ENCODE results near the gene RBPJ.
"Not testable (repeated sequence)": the region's sequence is repeated elsewhere in the genome, so short reads cannot be mapped to it uniquely, and the experiment has no call there.

RBPJ gene

DNA sequence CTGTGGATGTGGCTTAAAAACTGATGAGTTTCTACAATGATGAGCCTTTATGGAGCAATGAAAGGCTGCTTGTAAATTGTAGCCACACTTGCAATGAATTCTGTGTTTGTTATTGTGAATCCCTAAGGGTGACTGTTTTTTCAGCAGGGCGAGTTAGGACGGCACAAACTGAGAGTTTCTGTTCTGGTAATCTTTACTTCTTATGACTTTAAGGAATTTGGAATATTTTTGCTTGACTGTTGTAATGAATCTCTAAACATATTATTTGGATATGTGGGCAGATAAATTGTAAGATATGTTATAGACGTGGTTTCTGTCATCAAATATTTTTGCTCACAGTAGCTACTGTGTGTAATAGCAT is 22.2 kb downstream of the RBPJ start:
- no peak for DNase-seq

DNA sequence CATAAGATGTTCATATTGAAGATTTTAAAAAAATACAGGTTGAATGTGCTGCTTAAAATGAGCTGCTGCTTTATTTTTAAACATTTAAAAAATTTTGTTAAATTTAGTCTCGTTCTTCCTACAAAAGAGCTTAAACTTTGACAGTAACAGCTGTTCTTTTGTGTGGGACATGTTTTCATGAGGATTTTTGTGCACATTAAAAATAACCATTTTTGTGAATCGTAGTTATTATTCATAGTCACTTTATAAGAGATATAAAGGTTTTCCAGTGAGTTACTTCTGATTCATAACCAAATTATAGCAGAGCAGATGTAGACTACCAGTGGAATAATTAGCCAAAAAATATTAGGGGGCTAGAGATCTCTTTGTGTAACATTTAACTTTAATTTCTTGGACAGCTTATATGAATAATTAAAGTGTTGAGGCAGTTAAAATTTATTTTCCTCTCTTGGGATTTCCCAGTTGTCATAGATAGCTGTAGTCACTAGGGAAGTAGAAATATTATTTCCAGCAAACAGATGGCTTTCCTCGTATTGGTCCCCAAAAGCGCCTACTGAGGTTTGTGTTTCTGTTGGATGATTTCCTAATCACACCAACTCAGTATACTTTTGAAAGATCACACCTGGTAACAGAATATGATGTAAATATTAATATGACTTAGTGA is 24.2 kb downstream of the RBPJ start:
- no peak for DNase-seq

DNA sequence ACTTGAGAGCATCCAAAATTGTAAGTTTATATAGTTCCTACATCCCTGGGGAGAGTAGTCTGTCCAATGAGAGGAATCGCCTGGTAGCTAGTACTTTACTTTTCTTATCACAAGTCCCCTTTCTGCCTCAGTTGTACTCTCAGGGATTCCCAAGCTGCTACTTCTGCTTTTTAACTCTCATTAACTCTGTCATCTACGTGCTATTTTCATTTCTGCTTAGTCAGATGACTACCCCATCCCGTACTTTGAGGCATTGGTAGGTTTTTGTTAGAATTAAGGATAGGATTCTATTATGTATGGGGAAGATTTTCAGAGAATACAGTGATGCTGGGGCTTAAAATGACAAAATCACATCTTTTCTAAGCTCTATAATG is 24.7 kb downstream of the RBPJ start:
- no peak for DNase-seq

DNA sequence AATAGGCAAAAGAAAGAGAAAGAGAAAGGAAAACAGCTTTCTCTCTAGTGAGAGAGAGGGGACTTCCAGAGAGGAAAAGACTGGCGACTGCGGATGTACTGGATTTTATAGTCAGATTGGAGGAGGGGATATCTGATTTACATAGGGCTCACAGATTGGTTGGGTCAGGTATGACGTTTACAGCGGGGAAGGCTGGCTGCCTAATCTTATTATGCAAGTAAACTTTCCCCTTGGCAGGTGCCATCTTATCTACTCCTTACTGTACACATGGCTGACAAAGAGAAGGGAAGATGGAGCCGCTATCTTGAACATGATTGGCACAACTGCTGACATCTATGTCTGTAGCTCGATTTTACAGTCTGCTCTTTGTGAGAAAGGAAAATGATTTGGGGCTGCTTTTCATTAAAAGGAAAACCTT is 25.4 kb downstream of the RBPJ start:
- no peak for DNase-seq

DNA sequence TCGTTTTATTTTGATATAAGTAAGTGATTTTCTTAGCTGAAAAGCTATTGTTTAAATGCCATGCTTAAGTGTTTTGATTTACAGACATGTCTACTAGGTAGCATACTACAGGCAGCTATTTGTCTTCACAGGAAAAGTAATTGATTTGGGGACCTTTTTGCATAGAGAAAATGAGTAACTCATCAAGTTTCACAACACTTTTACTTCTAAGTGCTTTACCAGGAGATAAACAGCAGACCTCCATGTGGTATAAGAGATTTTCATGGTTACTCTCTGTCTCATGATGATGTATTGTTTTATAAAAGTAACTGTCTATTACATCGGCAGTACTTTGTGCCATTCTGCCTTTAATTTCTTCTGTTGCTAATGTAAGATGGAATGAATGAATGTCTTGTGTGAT is 28.7 kb downstream of the RBPJ start:
- no peak for DNase-seq

DNA sequence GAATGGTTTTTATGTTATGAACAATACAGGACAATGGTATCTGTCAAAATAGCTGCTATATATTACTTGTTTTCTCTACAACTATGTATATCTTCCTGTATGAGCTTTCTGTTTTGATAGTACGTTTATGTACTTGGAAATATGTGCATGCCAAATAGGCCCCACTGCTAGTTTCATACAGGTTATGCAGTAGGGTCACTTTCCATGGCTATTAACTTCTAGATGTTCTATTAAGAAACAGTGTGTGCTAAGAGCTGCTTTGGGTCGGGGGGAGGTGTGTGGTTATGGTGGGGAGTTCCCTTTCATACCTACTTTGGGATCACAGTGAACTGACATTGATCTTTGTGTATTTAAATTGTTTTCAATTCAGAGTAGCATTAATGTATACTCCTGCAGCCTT is 30.9 kb downstream of the RBPJ start:
- DNase-seq: no peak

DNA sequence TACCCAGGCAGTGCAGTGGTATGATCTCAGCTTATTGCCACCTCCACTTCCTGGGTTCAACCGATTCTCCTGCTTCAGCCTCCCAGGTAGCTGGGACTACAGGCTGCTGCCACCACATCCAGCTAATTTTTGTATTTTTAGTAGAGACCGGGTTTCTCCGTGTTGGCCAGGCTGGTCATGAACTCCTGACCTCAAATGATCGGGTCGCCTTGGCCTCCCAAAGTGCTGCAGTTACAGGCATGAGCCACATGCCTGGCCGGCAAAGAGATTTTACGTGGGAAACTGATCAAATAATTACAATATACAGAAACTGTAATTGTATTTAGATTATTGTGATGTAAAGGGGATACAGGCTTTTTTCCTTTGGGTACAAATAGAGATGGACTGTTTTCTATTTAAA is 33.7 kb downstream of the RBPJ start:
- DNase-seq: no peak

DNA sequence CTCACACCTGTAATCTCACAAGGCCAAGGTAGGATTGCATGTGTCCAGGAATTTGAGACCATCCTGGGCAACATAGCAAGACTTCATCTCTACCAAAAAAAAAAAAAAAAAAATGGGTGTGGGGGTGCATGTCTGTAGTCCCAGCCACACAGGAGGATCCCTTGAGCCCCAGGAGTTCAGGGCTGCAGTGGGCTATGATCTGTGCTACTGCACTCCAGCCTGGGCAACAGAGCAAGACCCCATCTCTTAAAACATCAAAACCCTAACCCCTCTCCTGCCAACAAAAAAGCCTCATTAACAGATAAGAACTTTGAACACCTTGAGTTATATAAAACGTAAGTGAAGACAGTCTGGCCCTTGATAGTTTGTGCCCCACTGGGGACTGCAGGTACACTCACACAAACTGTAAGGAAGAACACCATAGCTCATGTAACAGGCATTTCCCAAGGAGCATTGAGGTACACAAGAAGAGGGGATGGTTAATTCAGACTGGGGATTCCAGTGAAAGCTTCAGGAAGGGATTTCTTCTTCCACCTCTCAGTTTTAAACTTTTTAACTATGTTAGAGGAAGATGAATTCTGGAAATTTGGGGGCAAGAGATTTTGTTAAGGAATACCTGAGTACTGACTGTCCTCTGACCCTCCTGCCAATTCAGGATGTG is 34.7 kb downstream of the RBPJ start:
- no peak for DNase-seq

DNA sequence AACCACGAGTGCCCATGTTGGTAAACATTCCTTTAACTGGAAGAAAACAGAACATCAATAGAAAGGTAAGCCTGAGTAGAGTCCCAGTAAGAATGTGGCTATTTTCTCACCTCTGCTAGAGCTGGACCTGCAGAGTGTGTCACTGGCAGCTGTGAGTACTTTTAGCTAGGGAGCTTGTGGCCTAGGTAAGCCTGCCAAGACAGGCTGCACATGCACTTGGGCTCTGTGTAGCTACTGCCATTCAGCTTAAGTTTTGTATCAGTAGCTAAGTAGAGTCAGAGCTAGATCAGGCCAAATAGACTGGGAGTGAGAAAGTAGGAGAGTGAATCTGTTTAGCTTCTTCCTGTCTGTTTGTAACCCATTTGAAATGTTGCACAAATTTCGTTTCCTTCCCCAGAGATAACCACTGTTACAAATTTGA is 35.3 kb downstream of the RBPJ start:
- DNase-seq: no peak

DNA sequence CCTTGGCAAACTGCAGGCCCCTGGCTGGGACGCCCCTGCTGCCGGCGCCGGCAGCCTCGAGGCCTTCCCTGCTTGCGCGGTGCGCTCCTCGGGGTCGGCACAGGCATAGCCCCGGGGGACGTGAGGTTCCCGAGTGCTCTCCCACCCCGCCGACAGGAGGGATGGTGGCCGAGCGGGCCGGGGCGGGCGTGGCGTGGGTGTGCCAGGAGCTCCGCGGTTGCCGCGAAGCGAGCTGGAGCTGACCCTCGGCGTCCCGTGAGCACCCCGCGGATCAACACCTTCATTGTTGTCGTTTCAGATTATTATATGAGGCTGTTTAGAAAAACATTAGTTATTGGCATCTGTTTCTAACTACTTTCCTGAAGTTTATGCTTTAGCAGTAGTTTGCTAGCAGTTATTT is 38.7 kb downstream of the RBPJ start:
- DNase-seq: not testable (repeated sequence)

DNA sequence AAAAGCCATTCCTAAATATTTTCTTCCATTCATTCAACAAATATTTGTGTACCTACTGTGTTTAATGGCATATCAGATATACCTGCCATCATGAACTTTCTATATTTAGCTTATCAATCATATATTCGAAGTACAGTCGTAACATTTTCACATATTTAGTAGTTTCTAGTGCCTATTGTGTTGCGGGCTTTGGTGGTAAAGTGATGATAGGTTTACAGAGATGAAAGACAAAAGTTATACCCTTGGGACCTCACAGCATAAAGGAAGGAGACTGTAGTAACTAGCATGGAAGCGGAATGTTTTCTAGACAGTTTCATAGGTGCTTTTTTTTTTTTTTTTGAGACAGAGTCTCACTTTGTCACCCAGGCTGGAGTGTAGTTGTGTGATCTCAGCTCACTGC is 39.5 kb downstream of the RBPJ start:
- no peak for DNase-seq

DNA sequence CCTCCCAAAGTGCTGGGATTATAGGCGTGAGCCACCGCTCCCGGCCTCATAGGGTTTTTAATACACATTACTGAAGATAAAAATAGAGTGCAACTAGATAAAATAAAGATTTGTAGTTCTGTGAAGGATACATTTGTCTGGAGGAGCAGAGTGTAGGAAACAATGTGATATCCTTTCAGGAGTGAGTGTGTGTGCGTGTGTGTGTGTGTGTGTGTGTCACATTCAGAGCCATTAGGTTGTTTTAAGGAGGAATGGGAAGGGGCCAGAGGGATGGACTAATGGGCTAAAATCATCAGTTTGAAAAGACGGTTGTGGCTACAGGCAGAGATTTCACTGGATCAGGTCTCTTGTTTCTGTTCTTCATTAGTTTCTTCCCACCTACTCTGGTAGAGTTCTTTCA is 40.0 kb downstream of the RBPJ start:
- no peak for DNase-seq

DNA sequence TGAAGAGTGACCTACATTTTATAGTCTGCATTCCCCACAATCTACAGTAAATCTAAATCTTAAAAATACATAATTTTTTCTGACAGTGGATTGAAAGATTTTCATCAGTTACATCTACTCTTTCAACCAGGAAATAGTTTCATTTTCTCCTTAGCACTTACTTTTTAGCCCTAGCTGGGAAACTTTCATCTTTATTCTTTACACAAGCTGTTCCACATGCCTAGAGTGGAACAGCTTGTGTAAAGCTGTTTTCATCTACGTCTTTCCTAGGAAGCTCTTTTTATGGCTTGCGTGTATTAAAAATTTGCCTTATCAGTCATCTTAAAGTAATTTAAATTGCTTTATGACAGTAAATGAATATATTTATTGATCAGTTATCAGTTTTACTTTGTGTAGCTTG is 40.5 kb downstream of the RBPJ start:
- DNase-seq: no peak

DNA sequence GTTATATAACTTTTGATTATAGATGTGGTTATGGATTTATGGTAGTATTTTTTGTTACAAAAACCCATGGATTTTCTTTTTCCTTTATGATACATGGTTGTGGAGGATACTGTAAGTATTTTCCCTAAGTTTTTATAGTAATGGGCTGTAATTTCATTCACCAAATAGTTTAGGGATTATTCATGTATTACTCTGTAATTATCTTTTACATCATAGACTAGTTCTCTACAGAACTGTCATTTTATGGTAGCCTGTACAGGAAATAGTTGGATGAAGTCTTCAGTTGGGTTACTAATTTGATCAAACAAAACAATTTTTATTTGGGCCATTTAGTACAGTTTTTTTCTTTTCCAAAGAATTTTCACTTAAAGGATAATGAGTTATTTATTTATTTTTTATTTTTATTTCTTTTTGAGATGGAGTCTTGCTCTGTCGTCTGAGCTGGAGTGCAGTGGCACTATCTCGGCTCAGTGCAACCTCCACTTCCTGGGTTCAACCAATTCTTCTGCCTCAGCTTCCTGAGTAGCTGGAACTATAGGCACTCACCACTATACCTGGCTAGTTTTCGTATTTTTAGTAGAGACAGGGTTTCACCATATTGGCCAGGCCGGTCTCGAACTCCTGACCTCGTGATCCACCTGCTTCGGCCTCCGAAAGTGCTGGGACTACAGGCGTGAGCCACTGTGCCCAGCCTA is 42.1 kb downstream of the RBPJ start:
- DNase-seq: no peak

DNA sequence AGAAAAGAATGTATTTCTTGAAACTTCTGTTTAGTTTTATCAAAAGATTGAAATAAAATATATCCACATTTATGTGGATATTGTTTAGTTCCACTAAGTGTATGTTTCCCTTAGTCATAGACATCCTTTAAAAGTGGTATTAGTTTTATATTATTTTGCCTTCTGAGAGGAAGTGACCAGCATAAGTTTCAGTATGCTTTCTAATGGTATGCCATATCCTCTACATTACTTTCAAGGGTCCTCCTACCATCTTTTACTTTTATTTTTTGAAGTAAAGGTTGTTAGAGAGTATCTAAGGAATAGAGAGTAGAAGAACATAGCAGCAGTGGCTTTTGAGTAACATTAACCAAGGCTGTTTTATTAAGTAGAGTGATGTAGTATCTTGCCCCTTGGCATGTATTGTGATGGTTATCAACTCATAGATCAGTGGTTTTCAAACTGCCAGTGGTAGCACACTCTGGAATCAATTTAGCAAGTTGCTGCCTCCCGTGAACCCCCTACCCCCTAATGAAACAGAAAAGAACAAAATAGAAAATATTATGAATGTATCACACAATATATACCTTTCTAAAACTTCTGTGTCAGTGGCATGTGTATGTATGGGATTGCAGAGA is 44.8 kb downstream of the RBPJ start:
- no peak for DNase-seq

DNA sequence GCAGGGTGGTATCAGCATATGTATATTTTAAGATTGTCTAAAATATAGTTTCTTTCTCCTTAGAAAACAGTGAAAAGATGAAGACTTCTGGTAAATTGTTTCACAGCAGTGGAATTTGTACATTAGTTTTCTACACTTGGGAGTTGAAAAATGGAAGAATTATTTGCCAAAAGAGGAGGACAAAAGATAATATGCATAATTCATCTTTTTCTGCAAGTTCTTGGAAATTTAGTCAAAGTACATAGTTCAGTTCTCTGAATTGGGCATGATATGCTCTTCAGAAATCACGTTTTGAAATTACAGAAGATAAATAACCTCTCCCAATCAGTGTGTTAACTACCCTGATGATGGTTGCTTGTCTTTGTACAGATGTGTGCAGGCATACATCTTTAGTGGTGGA is 47.0 kb downstream of the RBPJ start:
- DNase-seq: no peak

DNA sequence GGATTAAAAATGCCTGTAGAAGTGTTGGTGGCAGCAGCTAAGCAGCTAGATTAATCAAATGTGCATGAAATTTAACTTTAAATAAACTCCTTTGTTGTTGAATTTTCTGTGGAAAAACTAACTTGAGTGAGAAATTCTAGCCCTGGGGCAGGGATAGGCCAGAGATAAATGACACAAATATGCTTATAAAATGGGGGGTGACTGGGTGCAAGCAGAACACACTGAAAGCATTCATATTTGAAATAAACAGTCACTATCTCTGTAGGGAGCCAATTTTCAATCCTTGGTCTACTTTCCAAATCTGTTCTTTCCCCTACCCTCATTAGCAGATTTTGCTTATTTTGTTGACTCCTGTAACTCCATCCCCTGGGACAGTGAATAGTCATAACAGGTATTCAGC is 47.9 kb downstream of the RBPJ start:
- DNase-seq: no peak

DNA sequence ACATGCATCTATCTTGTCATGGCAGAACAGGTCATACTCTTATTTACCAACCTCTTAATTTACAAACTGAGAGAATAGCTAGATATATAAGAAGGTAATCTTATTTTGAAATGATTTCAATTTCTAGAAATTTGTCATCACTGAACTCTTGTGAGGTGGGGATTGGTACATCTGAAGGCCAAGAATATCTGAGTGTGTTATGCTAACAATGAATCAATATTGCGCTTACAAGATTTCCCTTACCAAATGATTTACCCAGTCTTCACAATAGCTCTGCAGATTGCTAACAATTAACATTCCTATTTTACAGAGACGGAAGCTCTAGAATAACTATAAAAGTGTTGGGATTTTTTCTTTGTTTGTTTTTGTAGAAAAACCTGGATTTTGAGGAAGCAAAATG is 48.3 kb downstream of the RBPJ start:
- no peak for DNase-seq

DNA sequence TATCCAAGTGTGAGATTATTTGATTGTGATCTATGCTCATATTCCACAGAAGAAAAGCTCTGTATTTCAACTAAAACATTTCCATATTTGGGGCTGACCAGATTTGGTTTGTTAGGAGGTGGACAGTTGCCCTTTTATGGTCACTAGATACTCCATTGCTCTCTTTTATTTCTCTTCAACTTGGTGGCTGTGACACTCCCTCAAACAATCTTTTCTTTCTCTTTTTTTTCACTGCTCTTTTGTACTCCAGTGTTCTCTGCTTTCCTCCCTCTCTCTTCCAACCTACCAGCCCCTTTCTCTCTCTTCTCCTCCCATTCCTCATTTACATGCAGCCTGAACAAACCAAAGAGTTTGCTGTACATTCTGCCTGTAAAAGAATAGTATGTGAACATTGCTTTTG is 48.8 kb downstream of the RBPJ start:
- no peak for DNase-seq

DNA sequence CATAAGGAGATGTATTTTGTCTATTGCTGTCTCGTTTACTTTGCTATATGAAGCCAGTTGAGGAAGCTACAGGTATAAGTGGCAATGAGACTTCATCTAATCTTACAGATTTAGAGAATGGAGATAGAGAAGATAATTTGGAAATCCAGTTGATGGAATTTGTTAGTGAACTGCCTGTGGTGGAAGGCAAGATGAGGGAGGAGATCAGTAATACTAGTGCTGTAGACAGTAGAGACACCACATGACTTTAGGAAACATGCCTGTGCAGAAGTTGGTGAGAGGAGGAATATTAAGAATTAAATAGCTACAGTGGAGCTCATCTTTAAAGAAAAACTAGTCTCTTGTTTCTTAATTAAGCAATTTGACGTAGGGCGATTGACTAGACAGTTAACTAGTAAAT is 51.3 kb downstream of the RBPJ start:
- DNase-seq: no peak

DNA sequence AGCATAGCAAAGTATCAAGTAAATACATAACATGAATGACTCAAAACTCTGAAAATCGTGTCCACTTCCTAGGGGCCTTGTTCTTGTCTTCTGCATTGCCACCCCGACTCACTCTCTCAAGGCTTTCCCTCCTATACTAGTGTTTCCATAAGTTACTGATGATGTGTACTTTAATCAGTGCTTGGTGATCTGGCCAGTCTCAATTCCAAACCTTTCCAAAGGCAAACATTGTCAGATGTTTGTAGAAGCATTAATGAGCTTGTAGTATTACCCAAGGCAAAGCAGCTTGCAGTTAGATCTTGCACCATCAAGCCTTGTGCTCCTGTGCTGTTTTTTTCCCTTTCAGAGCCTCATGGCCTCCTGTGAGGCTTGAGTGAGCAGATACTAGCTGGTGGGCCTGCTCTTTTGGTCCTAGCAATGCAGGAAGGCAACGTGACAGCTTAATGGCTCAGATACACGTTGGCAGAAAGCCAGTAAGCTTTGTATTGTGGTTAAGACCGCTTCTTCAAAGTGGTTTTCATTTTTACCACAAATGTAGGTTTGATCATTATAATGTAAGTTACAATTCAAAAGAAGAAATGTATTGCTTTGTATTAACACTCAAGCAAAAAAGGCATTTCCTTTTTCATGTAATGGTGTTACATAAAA is 51.8 kb downstream of the RBPJ start:
- DNase-seq: peak; percentile 24

DNA sequence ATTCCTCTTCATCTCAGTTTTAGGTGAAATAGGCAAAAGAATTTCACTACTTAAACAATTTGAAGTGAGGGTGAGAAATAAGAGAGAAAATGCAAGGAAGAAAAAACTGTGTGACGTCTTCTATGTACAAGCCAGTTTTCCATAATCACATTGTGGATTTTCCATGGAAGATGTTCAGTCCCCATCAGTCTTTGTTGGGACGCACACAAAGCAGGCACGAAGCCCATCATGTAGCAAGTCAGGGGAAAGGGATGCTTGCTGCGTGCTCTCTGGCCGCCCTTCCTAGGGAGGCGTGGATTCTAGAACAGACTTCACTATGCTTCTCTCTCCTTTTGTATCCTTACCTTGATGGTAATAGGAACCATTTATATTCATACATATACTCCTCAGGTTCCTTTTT is 54.7 kb downstream of the RBPJ start:
- no peak for DNase-seq
